ENCODE data around the gene TNFSF11.

Gene TNFSF11

DNA sequence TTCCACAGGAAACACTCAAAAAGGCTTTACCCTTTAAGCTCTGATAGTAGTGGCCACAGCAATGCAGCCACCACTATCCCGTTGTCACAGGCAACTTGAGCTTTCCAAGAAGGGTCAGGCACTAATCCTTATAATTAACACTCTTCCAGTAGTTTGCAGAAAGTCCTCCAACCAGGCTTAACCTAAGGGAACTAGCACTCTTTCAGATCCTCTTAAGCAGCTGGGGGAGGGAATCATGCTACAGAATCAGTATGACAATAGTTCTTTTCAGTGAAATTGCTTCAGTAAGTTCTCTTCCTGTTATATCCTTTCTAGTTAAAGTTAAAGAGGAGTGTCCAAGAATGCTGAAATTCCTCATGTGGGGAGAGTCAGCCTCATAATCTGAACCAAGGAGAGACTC is 82.2 kb downstream of the TNFSF11 start:
- peak in 1 of 2 experiments; percentile 6 for DNase-seq

GRCh38 chr13:42656958-42657357 is 83.0 kb downstream of the TNFSF11 start:
- no peak for DNase-seq
